Fibroblast of peridontal ligament (primary cell): ENCODE data around the gene FRG1.
"Not testable (repeated sequence)": the region's sequence is repeated elsewhere in the genome, so short reads cannot be mapped to it uniquely, and the experiment has no call there.

Experiments
- DNase-seq: peaks from one replicate; pipeline ENCODE4 v3.0.0-alpha.2; 2010; ENCODE audit errors: extremely low read depth

The FRG1 gene

GRCh38 chr4:189985651-189986243, 45.1 kb downstream of the FRG1 start:
- DNase-seq, result not testable (repeated sequence)

GRCh38 chr4:189988877-189989431, 48.3 kb downstream of the FRG1 start:
- no peak for DNase-seq

GRCh38 chr4:189989941-189990340, 49.3 kb downstream of the FRG1 start:
- DNase-seq, result not testable (repeated sequence)
